Peyer's patch (tissue), 4 donors: ENCODE measurements around the gene DOCK10. TPM values are rescaled to one million over a fixed set of nuclear protein-coding genes. Genes with fewer than 3 reads are reported as not detected.

Source experiments
- DNase-seq, 3 donors: peaks; one replicate each; pipeline ENCODE4 v3.0.0-alpha.2; 2017 to 2019
- H3K27ac ChIP-seq, 4 donors: fragments of 200-600 bp; sonication (generic); one replicate each; pipeline ENCODE4 v1.5.1; 2016 to 2019
- H3K27me3 ChIP-seq, 2 donors: fragments of 200-600 bp; sonication (generic); one replicate each; pipeline ENCODE4 v1.5.1; 2019
- H3K36me3 ChIP-seq, 3 donors: fragments of 200-600 bp; sonication (generic); one replicate each; pipeline ENCODE4 v1.5.1; 2016 to 2019
- H3K4me1 ChIP-seq, 4 donors: fragments of 200-600 bp; sonication (generic); one replicate each; pipeline ENCODE4 v1.5.1; 2016 to 2019
- H3K4me3 ChIP-seq, 4 donors: fragments of 200-600 bp; sonication (generic); 1 replicate in 3 of 4; 2 replicates in 1 of 4; pipeline ENCODE4 v1.5.1; 2016 to 2019; ENCODE audit warnings: mild to moderate bottlenecking in 1 of 4
- H3K9me3 ChIP-seq, 4 donors: fragments of 200-600 bp; sonication (generic); one replicate each; pipeline ENCODE4 v1.5.1; 2016 to 2019; ENCODE audit warnings: mild to moderate bottlenecking in 1 of 4
- POLR2A ChIP-seq, 2 donors: fragments of 450-650 bp; IDR thresholded peaks; one replicate each; pipeline ENCODE4 v1.5.1; 2017; ENCODE audit warnings: antibody characterized with exemption in 2 of 2, mild to moderate bottlenecking in 2 of 2, moderate library complexity in 2 of 2
- total RNA-seq, 4 donors: library from RNA; depleted of rRNA; stranded (reverse); fragments of >200 nt; gene quantifications; one replicate each; pipeline ENCODE4 v1.1.0, GENCODE V29; 2016
- TF ChIP-seq, protein P1 (sequence below), 6 experiments: fragments of 450-650 bp in 4 of 6; fragments of 200-600 bp in 2 of 6; sonication (generic) in 1 of 6; IDR thresholded peaks; one replicate each; pipeline ENCODE4 v1.5.1; 2017 to 2019; ENCODE audit warnings: antibody characterized with exemption in 6 of 6, mild to moderate bottlenecking in 3 of 6, moderate library complexity in 1 of 6

The DOCK10 gene
- total RNA-seq, 4 donors from 2014 or later, result 14.6 to 97.4 (median 23.5) TPM

GRCh38 chr2:224820283-224820991 lies 221.8 kb downstream of the DOCK10 start:
- TF ChIP-seq, protein P1, sequence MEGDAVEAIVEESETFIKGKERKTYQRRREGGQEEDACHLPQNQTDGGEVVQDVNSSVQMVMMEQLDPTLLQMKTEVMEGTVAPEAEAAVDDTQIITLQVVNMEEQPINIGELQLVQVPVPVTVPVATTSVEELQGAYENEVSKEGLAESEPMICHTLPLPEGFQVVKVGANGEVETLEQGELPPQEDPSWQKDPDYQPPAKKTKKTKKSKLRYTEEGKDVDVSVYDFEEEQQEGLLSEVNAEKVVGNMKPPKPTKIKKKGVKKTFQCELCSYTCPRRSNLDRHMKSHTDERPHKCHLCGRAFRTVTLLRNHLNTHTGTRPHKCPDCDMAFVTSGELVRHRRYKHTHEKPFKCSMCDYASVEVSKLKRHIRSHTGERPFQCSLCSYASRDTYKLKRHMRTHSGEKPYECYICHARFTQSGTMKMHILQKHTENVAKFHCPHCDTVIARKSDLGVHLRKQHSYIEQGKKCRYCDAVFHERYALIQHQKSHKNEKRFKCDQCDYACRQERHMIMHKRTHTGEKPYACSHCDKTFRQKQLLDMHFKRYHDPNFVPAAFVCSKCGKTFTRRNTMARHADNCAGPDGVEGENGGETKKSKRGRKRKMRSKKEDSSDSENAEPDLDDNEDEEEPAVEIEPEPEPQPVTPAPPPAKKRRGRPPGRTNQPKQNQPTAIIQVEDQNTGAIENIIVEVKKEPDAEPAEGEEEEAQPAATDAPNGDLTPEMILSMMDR (IDR thresholded peaks at IDR 0.05), result no peak
- no peak for TF ChIP-seq POLR2A (IDR thresholded peaks at IDR 0.05)
- DNase-seq, result no peak
- Histone ChIP-seq H3K9me3 (no peaks in the 10 kb centered on the region), H3K36me3 (peaks cover 0 to 5% (median 0%) of the 10 kb centered on the region in 3 donors), H3K27ac (no peak overlapping the region), H3K4me3 (no peak overlapping the region), H3K4me1 (no peaks in the 10 kb centered on the region), H3K27me3 (no peaks in the 10 kb centered on the region)

DNA sequence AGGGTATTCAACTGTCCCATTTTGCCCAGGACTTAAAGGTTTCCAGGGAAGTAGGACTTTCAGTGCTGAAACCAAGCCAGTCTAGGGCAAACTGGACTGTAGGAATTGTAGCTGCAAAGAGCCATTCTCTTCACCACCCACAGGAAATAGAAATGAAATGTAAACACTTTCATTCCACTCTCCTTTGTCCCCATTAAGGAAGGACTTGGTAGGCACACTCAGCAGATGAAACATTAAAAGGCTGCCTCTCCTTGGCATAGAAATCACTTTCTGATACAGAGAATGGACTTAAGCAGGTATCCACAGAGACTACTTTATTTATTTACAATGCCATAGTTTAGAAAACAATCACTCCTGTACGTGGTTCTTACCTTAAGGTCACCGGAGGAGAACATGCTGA lies 223.2 kb downstream of the DOCK10 start:
- DNase-seq, result no peak
- TF ChIP-seq, protein P1 (IDR thresholded peaks at IDR 0.05), result no peak
- no peak for TF ChIP-seq POLR2A (IDR thresholded peaks at IDR 0.05)

GRCh38 chr2:224817676-224818075 lies 224.6 kb downstream of the DOCK10 start:
- H3K27ac ChIP-seq, result no peak overlapping the region
- TF ChIP-seq POLR2A (IDR thresholded peaks at IDR 0.05), result no peak
- no peaks in the 10 kb centered on the region for H3K27me3 ChIP-seq
- H3K4me1 ChIP-seq, result no peaks in the 10 kb centered on the region
- no peak for DNase-seq
- no peaks in the 10 kb centered on the region for H3K9me3 ChIP-seq
- H3K36me3 ChIP-seq, result peaks cover 0 to 13% (median 0%) of the 10 kb centered on the region in 3 donors
- H3K4me3 ChIP-seq, result no peak overlapping the region

More for the DNA sequence above, 223.2 kb downstream of the DOCK10 start:
- no peak overlapping the region for H3K27ac ChIP-seq
- no peaks in the 10 kb centered on the region for H3K4me1 ChIP-seq
- peaks cover 0 to 13% (median 0%) of the 10 kb centered on the region in 3 donors for H3K36me3 ChIP-seq
- H3K9me3 ChIP-seq, result no peaks in the 10 kb centered on the region
- H3K4me3 ChIP-seq, result no peak overlapping the region
- no peaks in the 10 kb centered on the region for H3K27me3 ChIP-seq

DNA sequence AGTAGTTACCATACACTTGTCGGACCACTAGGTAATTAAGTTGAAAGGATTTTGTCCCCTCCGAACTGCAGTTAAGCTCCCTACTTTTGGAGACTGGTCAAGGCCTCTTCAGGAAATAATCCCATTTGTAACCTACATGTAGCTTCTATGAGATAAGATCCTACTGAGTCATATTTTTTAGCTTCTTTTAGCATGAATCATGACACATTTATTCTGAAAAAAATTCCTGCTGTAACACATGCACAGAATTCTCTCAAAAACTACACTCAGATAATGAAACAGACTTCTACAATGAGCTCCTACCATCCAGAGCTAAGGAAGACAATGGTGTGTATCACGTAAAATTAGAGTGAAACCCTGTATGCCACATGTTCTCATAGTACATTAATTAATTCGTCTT lies 225.5 kb downstream of the DOCK10 start:
- Histone ChIP-seq H3K4me1 (no peaks in the 10 kb centered on the region), H3K9me3 (no peaks in the 10 kb centered on the region), H3K27me3 (no peaks in the 10 kb centered on the region), H3K4me3 (no peak overlapping the region), H3K27ac (no peak overlapping the region), H3K36me3 (peaks cover 0 to 13% (median 0%) of the 10 kb centered on the region in 3 donors)
- no peak for DNase-seq
- TF ChIP-seq, protein P1 (IDR thresholded peaks at IDR 0.05), result no peak
- TF ChIP-seq POLR2A (IDR thresholded peaks at IDR 0.05), result no peak

GRCh38 chr2:224813578-224813977 lies 228.7 kb downstream of the DOCK10 start:
- Histone ChIP-seq H3K27me3 (no peaks in the 10 kb centered on the region), H3K4me3 (no peak overlapping the region), H3K9me3 (no peaks in the 10 kb centered on the region), H3K36me3 (peaks cover 0 to 13% (median 0%) of the 10 kb centered on the region in 3 donors), H3K4me1 (no peaks in the 10 kb centered on the region), H3K27ac (no peak overlapping the region)
- TF ChIP-seq, protein P1 (IDR thresholded peaks at IDR 0.05), result no peak
- no peak for TF ChIP-seq POLR2A (IDR thresholded peaks at IDR 0.05)
- DNase-seq, result no peak

DNA sequence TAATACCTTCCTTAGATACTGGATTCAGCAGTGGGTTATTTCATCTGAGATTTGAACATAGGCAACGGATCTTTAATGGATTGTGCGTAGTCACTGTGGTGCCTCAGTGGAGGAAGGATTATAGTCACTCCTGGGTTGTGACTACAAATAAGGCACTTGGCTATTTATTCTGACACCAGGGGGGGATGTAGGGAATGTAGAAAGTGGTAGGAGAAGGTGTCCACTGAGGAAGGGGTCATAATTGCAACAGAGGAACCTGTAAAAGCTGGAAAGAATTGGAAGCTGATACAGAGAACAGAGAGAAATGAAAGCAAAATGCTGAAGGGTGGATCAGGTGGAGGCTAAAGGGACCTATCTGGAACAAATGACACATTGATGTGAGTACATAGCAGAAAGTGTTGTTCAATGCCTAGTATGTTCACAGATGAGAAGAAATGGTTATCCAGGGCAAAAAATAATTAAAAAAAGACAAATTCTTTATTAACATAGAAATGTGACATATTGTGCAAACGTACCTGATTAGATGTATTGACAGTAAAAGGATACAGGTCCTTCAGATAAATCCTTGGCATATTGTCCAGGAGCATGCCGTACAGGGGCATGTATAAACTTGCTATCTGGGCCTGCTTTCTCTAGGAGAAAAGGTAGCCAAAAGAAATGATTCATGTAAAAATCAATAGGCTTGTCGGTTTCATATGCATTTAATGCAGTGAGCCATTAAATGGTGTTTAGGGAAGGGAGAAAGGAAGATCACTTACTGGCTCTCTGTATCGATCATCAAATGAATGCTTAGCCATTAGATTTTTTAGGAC lies 234.9 kb downstream of the DOCK10 start:
- no peaks in the 10 kb centered on the region for H3K4me1 ChIP-seq
- DNase-seq, result no peak
- H3K4me3 ChIP-seq, result no peak overlapping the region
- no peaks in the 10 kb centered on the region for H3K27me3 ChIP-seq
- H3K9me3 ChIP-seq, result no peaks in the 10 kb centered on the region
- H3K27ac ChIP-seq, result no peak overlapping the region
- H3K36me3 ChIP-seq, result peaks cover 0 to 12% (median 0%) of the 10 kb centered on the region in 3 donors
- TF ChIP-seq, protein P1 (IDR thresholded peaks at IDR 0.05), result no peak
- no peak for TF ChIP-seq POLR2A (IDR thresholded peaks at IDR 0.05)
